NT2/D1 (cell line): ENCODE results near the gene VSTM1.

Source experiments
- SUZ12 ChIP-seq: IDR thresholded peaks from 2 replicates; pipeline ENCODE4 v1.6.1; 2011; ENCODE audit not compliant: insufficient read length, insufficient read depth; ENCODE audit errors: extremely low read depth
- YY1 ChIP-seq: IDR thresholded peaks from 2 replicates; pipeline ENCODE4 v1.6.1; 2011; ENCODE audit not compliant: insufficient read length, insufficient read depth
- ZNF274 ChIP-seq: IDR thresholded peaks from 2 replicates; pipeline ENCODE4 v1.6.1; 2011; ENCODE audit warnings: mild to moderate bottlenecking, low read depth, low read length

DNA sequence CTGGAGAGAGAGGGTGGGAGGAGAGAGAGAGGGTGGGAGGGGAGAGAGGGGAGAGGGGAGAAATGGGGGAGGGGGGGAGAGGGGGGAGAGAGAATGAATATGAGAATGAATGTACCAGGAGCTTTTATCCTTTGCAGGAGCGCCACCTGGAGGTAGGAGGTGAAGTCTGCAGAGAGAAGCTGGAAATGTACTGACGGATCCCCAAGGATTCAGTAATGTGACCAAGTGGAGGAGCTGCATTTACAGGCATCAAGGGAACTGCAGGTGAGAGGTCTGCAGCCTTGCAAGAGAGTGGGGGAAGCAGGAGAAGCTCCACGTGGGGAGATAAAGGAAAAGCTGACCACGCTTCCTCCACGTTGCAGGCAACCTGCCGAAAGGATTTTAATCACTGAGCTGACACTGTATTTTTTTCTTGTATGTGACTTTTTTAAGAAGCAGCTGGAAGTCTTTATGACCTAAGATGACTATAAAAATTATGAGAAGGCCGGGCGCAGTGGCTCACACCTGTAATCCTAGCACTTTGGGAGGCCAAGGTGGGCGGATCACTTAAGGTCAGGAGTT is 33.7 kb downstream of the VSTM1 start:
- TF ChIP-seq ZNF274: no peak
- TF ChIP-seq YY1: no peak
- no peak for TF ChIP-seq SUZ12
